SU-DHL-6 (cell line): ENCODE results near the gene DCAF7.

Experiments
- H2AFZ ChIP-seq: fragments of 200-600 bp; sonication (generic); 2 replicates; pipeline ENCODE4 v1.6.1; 2014; ENCODE audit warnings: low read depth, mild to moderate bottlenecking, moderate library complexity, mixed read lengths, antibody characterized with exemption, low read length; ENCODE audit not compliant: severe bottlenecking
- H3F3A ChIP-seq: fragments of 200-600 bp; shearing (Covaris generic); 2 replicates; pipeline ENCODE4 v1.6.0; 2016; ENCODE audit warnings: antibody characterized with exemption, mild to moderate bottlenecking; ENCODE audit not compliant: insufficient read depth
- H3K27ac ChIP-seq: fragments of 200-600 bp; sonication (generic); 2 replicates; pipeline ENCODE4 v1.5.1; 2016; ENCODE audit warnings: low read depth, mild to moderate bottlenecking, low read length, moderate library complexity, mixed read lengths
- H3K27me3 ChIP-seq: fragments of 200-600 bp; sonication (generic), shearing (Covaris generic); 2 replicates; pipeline ENCODE4 v1.6.0; 2014; ENCODE audit warnings: mild to moderate bottlenecking, low read length
- H3K36me3 ChIP-seq: fragments of 200-600 bp; sonication (generic); 2 replicates; pipeline ENCODE4 v1.6.1; 2014; ENCODE audit warnings: mild to moderate bottlenecking, low read length, mixed read lengths
- H3K4me2 ChIP-seq: fragments of 300-600, 200-600 bp; shearing (Covaris generic), sonication (generic); 2 replicates; pipeline ENCODE4 v1.6.0; 2014; ENCODE audit warnings: low read length, low read depth, mild to moderate bottlenecking; ENCODE audit not compliant: poor library complexity, severe bottlenecking
- H3K4me3 ChIP-seq: fragments of 200-600 bp; sonication (generic); 2 replicates; pipeline ENCODE4 v1.5.1; 2014; ENCODE audit warnings: antibody characterized with exemption, low read length, mild to moderate bottlenecking, mixed read lengths; ENCODE audit not compliant: insufficient read depth, poor library complexity, severe bottlenecking
- H3K79me2 ChIP-seq: fragments of 200-600 bp; sonication (generic); 2 replicates; pipeline ENCODE4 v1.6.1; 2014; ENCODE audit warnings: mild to moderate bottlenecking, low read length, moderate library complexity; ENCODE audit not compliant: insufficient read depth
- H3K9ac ChIP-seq: fragments of 200-600 bp; sonication (generic); 2 replicates; pipeline ENCODE4 v1.7.0; 2014; ENCODE audit warnings: mild to moderate bottlenecking, low read length
- H3K9me2 ChIP-seq: fragments of 200-600 bp; sonication (generic); replicated peaks from 2 replicates; pipeline ENCODE4 v1.6.1; 2014; ENCODE audit warnings: low read length; ENCODE audit not compliant: insufficient read depth
- H3K9me3 ChIP-seq: fragments of 200-600 bp; sonication (generic); 2 replicates; pipeline ENCODE4 v1.6.1; 2014; ENCODE audit warnings: low read length, mixed read lengths; ENCODE audit not compliant: insufficient read depth
- H4K20me1 ChIP-seq: fragments of 200-600 bp; sonication (generic); 2 replicates; pipeline ENCODE4 v1.6.1; 2014; ENCODE audit warnings: low read depth, mild to moderate bottlenecking, antibody characterized with exemption, low read length, moderate library complexity, mixed read lengths
- CTCF ChIP-seq: fragments of 200-600 bp; sonication (generic); IDR thresholded peaks from one replicate; pipeline ENCODE4 v1.5.1; 2017; ENCODE audit warnings: antibody characterized with exemption, mild to moderate bottlenecking, low read length, moderate library complexity; ENCODE audit not compliant: insufficient read depth, poor library complexity, severe bottlenecking
- EZH2phosphoT487 ChIP-seq: fragments of 200-600 bp; sonication (generic), shearing (Covaris generic); conservative IDR thresholded peaks from 2 replicates; pipeline ENCODE4 v1.6.1; 2018; ENCODE audit warnings: mild to moderate bottlenecking, antibody characterized with exemption, low read length, moderate library complexity, mixed read lengths

Gene DCAF7

DNA sequence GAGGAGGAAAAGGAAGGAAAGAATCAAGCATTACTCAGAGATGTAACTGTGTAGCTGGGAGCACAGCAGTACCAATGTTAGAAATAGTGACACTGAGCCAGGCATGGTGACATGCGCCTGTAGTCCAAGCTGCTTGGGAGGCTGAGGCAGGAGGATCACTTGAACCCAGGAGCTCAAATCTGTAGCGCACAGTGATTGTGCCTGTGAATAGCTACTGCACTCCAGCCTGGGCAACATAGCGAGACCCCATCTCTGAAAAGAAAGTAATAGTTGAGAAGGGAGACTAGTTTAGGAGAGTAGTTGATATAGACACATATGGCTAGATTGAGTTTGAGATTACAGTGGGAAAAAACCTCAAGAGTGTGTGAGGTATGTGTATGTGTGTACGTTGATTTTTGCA lies 89.8 kb downstream of the DCAF7 start:
- Histone ChIP-seq H4K20me1 (no peaks in the 10 kb centered on the region), H3K27ac (no peak overlapping the region), H2AFZ (no peak overlapping the region), H3K27me3 (no peaks in the 10 kb centered on the region), H3K9me2 (no peaks in the 10 kb centered on the region), H3K4me2 (no peak overlapping the region), H3K4me3 (no peak overlapping the region), H3K9me3 (no peaks in the 10 kb centered on the region), H3F3A (no peaks in the 10 kb centered on the region), H3K79me2 (no peaks in the 10 kb centered on the region), H3K36me3 (no peaks in the 10 kb centered on the region), H3K9ac (no peak overlapping the region)
- TF ChIP-seq CTCF (no peak), EZH2phosphoT487 (no peak)

DNA sequence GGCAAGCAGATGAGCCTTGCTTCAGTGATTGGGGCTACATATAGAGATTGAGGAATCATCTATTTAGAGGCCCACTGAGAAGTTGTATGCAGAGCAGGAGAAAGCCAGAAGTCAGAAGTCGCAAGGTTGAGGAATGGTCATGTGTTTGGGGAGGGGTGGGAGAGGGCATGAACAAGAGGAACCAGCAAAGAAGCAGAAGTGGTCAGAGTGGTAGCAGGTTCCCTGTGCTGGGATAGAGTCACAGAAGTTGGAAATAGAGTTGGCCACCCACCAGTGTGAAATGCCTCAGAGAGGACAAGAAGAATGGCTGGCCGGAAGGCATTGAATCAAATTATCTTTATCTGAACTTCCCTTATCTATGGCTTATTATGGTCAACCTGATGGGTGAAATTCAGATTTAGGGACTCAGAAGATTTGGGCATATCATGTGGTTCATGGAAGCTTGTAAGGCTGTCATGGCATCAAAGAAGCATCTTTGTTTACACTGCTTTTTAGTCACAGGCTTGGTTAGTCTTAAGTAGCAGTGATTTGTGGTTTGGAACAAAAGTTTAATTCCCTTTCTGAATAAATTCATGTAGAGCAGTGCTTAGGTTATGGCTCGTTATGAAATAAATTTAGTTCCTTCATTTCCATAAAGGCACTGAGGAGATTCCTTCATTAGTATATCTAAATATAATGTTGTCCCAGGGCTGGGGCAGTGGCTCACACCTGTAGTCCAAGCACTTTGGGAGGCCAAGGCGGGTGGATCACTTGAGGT lies 91.6 kb downstream of the DCAF7 start:
- TF ChIP-seq CTCF (no peak), EZH2phosphoT487 (no peak)
- Histone ChIP-seq H3K36me3 (no peaks in the 10 kb centered on the region), H3F3A (no peaks in the 10 kb centered on the region), H3K9me2 (no peaks in the 10 kb centered on the region), H2AFZ (no peak overlapping the region), H4K20me1 (no peaks in the 10 kb centered on the region), H3K9ac (no peak overlapping the region), H3K4me3 (no peak overlapping the region), H3K27me3 (no peaks in the 10 kb centered on the region), H3K79me2 (no peaks in the 10 kb centered on the region), H3K9me3 (no peaks in the 10 kb centered on the region), H3K4me2 (no peak overlapping the region), H3K27ac (no peak overlapping the region)
